ENCODE measurements around the gene SAMD13.

SAMD13 gene

GRCh38 chr1:84373436-84374141 lies 72.1 kb downstream of the SAMD13 start:
- DNase-seq (ENCODE audit: low spot score), result no peak

GRCh38 chr1:84374991-84375696 lies 73.6 kb downstream of the SAMD13 start:
- no peak for DNase-seq (ENCODE audit: low spot score)

- no peak for DNase-seq (ENCODE audit: low spot score)
These were observed 74.7 kb downstream of the SAMD13 start for GRCh38 chr1:84376000-84376910.

- no peak for DNase-seq (ENCODE audit: low spot score)
These were observed 76.1 kb downstream of the SAMD13 start for GRCh38 chr1:84377480-84378095.

- DNase-seq (ENCODE audit: low spot score), result no peak
These were observed 77.8 kb downstream of the SAMD13 start for GRCh38 chr1:84379138-84379916.

GRCh38 chr1:84379917-84380180 lies 78.3 kb downstream of the SAMD13 start:
- no peak for DNase-seq (ENCODE audit: low spot score)

- no peak for DNase-seq (ENCODE audit: low spot score)
These were observed 80.6 kb downstream of the SAMD13 start for GRCh38 chr1:84382127-84382526.

- DNase-seq (ENCODE audit: low spot score), result no peak
These were observed 83.8 kb downstream of the SAMD13 start for GRCh38 chr1:84385347-84385746.

GRCh38 chr1:84386716-84387479 lies 85.4 kb downstream of the SAMD13 start:
- DNase-seq (ENCODE audit: low spot score), result no peak

GRCh38 chr1:84387480-84388163 lies 86.1 kb downstream of the SAMD13 start:
- no peak for DNase-seq (ENCODE audit: low spot score)

- no peak for DNase-seq (ENCODE audit: low spot score)
These were observed 88.7 kb downstream of the SAMD13 start for GRCh38 chr1:84390226-84390625.

- no peak for DNase-seq (ENCODE audit: low spot score)
These were observed 97.0 kb downstream of the SAMD13 start, which contains the start of gene DNASE2B for GRCh38 chr1:84398175-84399155. Gene DNASE2B (plus strand): TSS chr1:84398484. CDS start chr1:84398565, 81 bp downstream.
